Suppressor macrophage treated with lipopolysaccharide for 4 hours (primary cell): ENCODE data around the gene PDZK1IP1.
"Not testable (repeated sequence)": the region's sequence is repeated elsewhere in the genome, so short reads cannot be mapped to it uniquely, and the experiment has no call there.

Experiments used
- DNase-seq: peaks from one replicate; pipeline ENCODE4 v3.0.0-alpha.2; 2020

The PDZK1IP1 gene

DNA sequence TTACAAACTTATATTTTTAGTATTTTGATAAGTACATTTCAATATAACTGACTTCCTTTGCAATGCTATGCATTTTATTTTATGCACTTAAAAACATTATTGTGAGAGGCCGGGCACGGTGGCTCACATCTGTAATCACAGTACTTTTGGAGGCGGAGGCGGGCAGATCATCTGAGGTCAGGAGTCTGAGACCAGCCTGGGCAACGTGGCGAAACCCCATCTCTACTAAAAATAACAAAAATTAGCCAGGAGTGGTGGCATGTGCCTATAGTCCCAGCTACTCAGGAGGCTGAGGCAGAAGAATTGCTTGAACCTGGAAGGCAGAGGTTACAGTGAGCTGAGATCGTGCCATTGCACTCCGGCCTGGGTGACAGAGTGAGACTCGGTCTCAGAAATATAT, 6.1 kb upstream of the PDZK1IP1 start:
- DNase-seq, result not testable (repeated sequence)

DNA sequence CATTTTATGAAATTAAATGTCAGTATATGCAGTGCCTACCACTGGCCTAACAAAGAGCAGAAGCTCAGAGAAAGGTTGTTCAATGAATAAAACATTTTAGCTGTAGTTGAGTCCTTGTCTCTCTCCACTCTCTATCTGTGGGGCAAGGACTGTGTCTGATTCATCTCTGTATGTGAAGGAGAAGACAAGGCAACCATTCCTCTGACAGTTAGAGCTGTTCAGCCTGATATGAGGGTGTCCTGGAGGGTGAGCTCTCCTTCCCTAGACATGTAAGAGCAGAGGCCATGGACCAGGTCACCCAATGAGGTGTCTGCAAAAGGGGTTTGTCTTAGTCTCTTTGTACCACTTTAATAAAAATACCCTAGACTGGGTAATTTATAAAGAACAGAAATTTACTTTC, 4.5 kb upstream of the PDZK1IP1 start:
- DNase-seq, result no peak

DNA sequence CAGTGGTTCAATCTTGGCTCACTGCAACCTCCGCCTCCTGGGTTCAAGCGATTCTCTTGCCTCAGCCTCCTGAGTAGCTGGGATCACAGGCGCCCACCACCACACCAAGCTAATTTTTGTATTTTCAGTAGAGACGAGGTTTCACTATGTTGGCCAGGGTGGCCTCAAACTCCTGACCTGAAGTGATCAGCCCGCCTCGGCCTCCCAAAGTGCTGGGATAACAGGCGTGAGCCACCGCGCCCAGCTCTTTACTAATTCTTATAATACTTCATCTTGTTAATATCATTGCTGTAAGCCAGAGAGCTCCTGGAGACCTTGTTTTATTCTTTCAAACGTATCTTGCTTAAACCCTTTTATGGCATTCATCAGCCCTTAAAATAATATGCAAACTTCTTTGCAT, 3.7 kb upstream of the PDZK1IP1 start:
- not testable (repeated sequence) for DNase-seq

DNA sequence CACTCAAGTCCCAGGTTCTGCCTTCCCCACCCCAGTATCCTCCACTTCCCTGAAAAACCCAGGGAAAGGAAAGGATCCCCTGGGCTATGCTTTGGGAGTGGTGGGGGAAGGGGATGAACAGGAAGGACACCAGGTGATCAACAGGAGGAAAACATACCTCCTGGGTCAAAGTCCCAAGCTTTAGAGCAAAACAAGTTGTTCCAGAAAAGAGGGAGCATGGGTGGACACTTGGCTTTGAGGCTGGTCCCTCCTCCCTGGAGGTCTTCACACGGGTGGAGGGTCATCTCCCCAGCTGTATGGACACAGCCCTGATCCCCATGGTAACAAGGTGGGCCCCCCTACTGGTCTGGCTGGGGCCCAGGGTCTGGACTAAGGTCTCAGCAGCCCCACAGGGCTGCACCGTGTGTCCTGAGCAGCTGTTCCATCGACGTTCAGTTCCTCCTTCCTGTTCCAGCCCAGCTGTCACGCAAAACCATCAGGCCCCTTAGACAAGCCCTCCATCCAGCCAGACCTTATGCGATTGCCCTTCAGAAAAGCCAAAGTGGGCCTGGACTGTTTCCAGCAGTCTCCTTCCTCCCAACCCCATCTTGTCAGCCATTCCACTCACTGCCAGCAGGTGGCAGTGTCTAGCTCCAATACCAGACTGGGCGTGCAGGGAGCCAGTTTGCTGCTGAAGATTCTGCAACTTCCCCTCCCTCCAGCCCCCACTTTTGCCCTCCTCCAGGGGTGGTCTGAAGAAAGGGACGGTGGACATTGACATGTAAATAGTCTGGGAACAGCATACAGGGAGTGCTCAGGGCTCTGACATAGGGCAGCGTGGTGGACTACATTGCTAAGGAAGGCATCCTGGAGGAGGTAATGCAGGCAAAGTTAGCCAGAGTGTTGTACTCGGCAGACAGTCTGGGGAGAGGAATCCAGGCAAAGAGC, 2.9 kb upstream of the PDZK1IP1 start:
- DNase-seq, result peak; percentile 79

DNA sequence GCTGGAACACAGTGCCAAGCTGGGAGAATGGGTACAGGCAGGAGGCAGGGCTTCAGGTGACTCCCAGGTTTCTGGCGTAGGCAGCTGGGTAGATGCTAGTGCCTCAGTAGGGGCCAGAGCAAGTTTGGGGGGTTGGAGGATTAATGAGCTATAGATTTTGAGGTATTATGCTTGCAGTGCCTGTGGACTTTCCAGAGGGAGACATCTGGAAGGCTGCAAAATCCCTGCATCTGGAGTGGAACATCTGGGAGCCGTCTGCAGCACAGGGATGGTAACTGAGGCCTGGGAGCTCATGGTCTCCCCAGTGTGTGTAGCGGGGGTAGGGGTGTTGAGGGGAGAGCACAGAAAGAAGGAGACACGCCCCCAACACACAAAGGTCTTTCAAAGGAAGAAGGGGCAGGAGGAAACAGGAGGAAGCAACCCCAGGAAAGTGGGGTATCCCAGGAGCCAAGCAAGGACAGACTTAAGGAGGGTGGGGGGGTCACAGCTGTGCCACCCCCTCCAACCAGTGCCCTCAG, 2.2 kb upstream of the PDZK1IP1 start:
- DNase-seq, result no peak

DNA sequence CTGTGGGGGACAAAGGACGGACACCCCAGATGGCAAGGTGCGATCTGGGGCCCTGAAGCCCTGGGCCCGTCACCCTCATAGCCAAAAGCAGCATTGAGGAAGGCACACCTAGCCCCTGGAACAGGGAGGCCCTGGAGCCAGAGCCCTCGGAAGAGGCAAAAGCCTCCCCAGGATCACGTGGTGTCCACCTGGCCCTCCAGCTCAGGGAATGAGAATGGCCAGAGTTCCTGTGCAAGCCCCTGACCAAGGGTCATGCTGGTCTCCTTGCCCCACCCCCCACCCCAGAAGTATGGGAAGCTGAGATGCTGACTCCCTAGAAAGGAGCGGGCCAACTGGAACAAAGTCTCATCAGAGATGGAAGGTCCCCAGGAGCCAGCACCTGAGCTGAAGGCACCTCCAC, 1.0 kb upstream of the PDZK1IP1 start:
- no peak for DNase-seq

DNA sequence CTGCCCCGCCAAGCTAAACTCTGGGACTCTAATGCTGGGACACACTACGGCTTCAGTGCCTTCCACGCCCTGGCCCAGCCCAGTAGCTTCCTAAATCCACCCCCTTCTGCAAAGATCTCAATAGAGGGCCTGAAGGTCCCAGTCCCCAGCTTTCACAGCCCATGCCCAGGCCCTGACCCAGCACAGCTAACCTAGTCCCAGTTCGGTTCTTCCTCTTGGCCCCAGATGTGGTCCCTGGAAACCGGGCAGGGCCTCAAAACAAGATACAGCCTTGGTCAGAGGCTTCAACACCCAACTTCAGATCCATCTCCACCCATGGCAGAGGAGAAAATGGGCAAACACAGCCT, 646 bp upstream of the PDZK1IP1 start:
- DNase-seq, result no peak

DNA sequence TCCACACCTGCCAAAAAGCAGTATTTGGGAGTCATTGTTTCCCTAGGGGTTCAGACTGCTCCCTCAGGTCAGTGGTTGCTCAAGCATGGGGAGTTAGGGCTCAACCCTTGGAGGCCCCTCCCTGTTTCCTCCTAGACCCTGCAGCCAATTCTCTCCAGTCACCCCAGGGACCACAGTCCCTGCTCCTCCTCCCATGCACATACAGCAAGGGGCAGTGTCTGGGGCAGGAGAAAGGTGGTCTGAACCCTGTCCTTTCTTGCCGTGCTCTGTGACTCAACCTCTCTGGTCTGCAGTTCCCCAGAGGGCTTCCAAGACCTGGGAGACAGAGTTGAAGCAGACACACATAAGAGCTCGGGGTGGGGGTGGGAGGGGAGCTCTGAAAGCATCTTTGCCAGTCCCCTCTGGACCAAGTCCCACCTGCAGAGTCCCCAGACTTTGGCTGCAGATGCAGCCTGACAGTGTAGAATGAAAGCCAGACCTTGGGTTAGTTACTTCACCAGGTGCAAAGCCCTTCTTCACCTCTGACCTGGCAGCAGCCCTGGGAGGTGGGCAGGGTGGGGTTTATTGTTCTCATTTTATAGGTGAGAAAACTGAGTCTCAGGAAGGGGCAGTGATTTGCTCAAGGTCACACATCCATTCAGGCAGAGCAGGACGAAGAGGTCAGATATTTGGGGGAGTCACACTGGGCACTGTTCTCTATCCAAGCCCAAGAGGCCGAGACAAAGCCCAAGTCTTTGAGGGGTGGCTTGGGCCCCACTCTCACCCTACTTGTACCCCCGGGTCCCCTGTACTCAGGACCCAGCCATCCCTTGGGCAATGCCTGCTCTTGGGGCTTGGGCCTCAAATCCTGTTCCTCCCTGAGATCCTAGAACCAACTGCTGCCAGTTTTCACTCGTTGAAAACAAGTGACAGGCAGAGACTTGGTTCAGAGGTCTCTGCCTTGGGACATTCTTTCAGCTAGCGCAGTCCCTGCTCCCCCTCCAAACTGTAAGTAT, 748 bp downstream of the PDZK1IP1 start:
- no peak for DNase-seq

DNA sequence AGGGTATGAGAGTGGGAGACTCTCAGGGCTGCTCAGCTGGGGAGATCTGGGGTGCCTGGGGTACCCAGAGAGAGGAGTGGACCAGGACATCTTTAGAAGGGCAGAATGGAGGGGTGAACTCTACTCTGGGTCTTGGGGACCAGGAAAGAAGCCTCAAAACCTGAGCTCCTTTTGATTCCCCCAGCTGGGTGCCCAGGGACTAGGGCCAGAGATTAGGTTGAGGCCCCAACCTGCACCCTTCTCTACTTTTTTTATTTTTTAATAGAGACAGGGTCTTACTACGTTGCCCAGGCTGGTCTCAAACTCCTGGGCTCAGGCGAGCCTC, 1.9 kb downstream of the PDZK1IP1 start:
- no peak for DNase-seq

DNA sequence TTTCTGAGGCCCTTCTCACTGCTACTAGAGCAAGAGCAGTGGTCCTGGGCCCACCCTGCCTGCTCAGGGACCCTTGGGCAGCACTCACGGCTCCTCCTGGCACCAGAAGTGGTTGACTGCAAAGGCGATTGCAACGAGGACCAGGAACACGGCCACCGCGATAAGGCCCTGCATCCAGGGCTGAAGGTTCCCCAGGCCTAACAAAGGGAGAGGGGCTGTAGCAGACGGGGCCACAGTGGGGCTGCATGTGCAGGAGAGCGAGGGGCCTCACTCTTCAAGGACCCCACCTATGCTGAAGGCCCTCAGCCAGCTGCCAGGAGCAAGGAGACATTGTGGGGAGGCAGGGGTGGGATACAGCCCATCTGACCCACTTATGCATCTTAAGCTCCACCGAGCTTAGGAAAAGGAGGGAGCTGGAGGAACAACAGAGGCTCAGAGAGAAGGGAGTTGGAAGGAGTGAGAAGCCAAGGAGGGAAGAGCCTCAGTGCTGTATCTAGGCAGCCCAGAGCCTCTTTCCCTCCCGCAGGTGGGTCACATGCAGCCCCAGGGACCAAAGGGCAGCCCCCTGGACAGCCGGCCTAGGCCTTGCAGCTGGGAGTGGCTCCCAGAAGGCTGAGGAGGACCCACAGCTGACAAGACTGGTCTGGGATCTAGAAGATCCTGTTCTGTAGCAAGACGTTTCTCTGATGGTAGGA, 2.5 kb downstream of the PDZK1IP1 start:
- DNase-seq, result no peak

DNA sequence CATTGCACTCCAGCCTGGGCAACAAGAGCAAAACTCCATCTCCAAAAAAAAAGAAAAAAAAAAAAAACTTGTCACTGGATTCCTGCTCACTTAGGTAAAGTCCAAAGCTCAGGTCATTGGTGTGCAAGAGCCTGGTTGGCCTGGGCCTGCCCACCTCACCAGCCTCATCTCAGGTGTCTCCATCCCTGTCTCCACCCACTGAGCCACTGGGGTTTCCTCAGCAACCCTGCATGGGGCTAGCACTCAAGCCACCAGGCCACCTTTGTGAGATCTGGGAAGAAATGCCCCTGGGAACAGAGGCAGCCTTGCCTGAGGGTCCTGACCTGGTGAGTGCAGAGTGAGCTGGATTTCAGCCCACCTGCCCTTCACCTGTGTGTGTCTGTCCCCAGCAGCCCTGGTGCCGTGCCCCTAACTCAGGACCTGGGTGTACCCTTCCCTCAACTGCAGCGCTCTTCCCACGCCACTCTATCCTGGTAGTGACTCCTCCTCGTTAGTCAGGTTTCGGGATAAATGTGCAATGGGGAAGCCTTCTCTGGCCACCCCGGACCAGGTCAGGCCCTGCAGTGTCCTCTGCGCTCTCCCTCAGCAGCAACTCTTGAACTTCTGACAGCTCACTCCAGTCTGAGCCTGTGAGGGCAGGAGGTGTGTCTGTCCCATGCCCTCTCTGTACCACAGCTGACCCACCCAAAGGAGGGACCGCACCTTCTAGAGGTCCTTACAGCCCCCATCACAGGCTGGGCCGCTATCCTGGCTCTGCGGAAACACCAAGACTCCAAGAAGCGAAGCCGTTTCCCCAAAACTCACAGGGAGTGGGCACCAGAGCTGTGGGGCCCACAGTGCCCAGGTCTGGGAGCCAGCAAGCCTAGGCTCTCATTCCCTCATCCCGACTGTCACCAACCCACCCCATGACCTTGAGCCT, 3.3 kb downstream of the PDZK1IP1 start:
- DNase-seq, result no peak

DNA sequence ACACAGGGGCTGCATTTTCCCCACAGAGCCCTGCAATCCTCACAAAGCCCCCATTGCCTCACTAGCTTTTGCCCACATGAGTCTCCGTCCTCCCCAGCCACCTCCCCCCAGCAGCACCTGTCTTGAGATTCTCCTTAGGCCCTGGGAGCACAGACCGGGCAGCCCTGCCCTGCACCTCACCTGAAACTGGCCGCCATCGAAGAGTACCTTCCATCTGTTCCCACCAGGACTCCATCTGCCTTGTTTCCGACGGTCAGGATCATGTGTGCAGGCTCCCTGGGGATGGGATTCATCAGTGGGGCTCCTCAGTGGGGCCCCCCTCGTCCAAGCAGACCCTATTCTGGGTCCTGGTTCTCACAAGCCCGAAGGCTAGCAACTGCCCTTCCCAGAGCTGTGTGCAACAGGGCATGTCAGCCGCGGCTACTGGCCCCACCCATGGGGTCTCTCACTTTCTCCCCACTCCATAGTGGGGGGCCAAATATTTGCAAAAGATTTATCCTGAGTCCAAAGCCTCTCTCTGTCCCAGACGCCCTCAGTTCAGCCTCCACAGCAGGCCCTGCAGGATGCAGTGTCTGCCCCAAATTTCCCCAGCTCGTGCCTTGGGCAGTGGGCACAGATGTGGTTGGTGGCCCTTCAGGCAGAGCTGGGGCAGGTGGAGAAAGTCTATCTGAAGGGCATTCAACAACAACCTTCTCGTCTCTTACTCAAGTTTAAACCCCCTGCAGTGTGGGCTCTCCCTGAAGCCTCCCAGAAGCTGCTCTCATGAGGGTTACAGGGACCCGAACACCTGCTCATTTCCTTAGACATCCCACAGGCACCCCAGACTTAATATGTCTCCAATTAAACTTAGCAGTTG, 4.8 kb downstream of the PDZK1IP1 start:
- no peak for DNase-seq

DNA sequence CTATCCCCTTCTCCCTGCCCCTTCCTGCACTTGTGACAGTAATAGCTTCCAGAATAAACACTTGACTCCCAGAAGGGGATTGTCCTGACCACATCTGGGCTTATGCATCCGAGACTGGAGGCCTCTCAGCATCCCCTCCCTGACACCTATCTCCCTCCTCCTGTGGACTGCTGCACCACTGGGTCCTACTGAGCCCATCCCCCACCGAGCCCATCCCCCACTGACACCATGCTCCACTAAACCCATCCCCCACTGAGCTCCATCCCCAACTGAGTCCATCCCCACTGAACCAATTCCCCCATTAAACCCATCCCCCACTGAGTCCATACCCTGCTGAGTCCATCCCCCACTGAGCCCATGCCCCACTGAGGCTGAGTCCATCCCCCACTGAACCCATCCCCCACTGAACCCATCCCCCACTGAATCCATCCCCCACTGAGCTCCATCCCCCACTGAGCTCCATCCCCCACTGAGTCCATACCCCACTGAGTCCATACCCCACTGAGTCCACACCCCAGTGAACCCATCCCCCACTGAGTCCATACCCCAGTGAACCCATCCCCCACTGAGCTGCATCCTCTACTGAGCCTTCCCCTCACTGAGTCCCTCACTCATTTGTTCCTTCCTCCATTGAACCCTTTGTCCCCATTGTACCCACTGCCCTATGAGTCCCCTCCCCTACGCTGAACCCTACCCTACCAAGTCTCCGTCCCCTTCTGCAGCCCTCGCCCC, 5.6 kb downstream of the PDZK1IP1 start:
- DNase-seq, result no peak

DNA sequence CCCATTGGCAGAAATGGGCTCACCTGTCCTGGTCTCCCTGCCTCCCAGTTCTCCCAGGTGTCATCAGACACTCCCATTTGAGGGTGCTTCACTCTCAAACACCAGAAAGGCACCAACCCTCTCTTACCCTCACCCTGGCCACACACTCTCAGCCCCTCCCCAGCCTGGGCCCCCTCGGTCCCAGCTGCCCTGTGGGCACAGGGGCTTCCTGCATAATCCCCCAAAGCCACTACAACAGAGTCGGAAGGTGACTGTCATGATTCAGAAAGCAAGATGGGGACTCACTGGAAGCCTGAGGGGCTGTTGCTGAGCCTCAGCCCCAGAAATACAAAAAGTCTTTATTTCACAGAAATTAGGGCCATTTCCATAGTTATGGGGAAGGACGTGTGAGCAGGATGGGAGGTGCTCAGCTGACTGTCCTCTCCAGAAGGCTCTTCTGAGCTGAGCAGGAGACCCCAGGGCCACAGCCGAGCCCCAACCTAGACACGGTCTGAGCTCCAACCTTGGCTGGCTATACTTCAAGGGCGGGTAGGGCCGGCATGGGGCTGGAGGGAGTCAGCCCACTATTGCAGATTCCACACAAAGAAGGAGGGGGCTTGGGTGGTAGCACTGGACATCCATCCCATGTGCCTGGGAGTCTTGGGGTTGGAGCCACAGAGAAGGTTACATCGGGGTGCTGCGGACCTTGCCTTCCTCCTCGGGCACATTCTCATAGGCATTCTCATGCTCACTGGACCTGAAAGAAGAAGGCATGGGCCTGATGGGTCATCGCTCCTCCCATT, 6.3 kb downstream of the PDZK1IP1 start:
- DNase-seq, result no peak

DNA sequence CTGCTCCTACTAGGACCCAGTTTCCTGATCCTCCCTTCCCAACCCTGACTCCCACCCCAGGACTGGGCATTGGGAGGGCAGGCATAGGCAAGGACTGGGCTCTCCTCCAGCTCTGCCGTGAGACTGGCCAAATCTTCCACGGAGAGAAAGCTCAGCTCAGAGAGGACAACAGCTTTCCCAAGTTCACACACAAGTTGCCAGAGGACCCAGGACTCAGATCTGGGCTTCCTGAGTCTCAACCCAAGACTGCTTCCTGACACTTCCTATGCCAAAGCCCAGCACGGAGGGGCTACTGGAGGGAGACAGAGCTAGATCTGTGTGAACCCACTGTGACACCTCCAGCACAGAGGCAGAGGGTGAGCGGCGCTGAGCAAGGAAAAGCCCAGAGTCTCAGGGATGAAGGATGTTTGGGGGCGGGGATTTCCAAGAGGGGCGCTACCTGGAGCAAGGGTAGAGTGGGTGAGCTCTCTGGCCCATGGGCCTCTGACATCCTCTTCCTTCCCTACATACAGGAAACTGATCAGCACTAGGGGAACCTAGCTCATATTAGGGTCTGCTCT, 7.1 kb downstream of the PDZK1IP1 start:
- DNase-seq, result no peak

DNA sequence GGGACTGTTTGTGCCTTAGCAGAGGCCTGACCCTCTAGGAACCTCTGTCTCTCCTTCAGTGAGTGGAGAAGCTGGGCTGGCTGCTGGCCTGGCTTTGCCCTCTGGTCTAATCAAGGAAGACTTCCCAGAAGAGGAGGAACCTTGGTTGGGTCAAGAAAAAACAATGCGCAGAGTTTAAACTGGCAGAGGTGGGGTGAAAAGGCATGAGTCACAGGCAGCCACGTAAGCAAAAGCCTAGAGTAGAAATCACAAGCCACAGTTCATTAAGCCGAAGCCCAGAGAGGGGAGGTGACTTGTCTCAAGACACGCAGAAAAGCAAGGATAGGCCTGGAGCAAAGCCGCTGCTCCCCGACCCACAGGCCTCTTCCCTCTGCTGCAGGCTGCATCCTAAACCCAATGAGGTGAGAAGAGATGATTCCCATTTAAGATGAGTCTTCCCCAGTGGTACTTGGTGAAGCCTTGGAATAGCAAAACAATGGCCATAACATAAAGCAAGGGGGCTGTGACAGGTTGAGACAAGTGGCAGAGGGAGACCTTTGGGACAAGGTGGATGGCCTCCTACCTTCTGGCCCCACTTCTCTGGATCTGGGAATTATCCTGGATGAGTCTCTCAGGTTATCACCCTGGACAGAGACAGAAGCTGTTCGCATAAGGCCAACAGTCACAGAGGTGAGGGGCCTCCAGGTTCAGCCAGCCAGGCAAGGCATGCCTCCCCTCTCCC, 7.7 kb downstream of the PDZK1IP1 start:
- DNase-seq, result no peak

DNA sequence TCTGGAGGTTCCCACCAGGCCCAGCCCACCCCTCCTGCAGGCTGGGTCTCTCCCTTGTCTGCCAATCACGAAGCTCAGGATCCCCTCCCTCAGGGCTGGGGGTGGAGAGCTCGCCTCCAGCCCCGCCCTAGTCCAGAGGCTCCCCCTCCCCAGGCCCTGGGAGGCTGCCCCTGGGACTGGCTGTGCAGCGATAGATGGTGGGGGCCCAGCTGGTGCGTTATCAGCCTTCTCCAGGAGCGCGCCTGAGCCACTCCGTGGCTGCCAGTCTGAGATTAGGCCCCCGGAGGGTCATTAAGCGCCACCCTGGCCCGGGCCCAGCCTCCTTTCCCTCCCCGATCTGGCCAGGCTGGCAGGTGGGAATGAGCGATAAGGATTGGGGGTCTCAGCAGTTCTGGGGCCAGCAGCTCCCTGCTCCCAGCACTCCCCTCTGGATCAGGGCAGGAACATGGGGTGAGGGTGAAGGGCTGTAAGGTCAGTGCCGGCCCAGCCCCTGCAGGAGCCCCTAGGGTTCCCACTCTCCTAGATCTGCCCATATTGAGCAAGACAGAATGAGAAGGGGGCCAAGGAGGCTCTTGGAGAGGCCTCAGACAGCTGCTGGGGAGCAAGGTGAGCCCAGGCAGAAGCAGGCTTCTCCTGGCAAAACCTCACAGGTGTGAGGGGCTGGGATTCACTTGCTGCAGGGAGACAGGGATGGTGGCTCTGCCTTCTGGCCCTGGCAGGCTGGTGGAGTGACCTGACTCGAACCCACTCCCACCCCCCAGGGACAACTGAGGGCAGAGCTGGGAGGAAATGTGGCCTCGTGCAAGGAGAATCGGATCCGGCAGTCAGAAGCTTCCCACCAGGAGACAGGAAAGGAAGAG, 8.5 kb downstream of the PDZK1IP1 start:
- no peak for DNase-seq
